K562 (cell line): ENCODE results near the gene CEMIP. TPM values are rescaled to one million over a fixed set of nuclear protein-coding genes. Genes with fewer than 3 reads are reported as not detected.

Experiments used
- ATAC-seq: fragments of 200-7000 bp; cut with Tn5 transposase; 3 replicates; pipeline ENCODE4 v1.9.1; 2020; ENCODE audit warnings: moderate library complexity
- BruUV-seq: library from RNA; stranded (reverse); fragments of 400-500 nt; replicated peaks from 2 replicates; lab custom pipeline; 2021; lab: Mats Ljungman, UMichigan
- CTCF ChIA-PET: fragments of 300-600 bp; formaldehyde crosslinking; extraction: SDS; loops from one replicate; lab custom pipeline; 2021; ENCODE audit warnings: low intra/inter-chr PET ratio; lab: Yijun Ruan, JAX
- POLR2A ChIA-PET: fragments of 300-600, 350-650 bp; sonication (Branson Sonifier 250); formaldehyde crosslinking; extraction: SDS; loops from one replicate; lab custom pipeline; 2021; ENCODE audit warnings: antibody characterized with exemption, inconsistent platforms; lab: Yijun Ruan, JAX
- DNase-seq, 4 experiments: peaks; one replicate each; pipeline versions ENCODE4 v3.0.0 to v3.0.0-alpha.2; 2011 to 2018; ENCODE audit warnings: low spot score in 3 of 4, mixed read lengths in 3 of 4; ENCODE audit errors: extremely low read depth in 1 of 4
- FAIRE-seq: peaks from 2 replicates; lab custom pipeline; 2011; peaks lifted over from hg19 to GRCh38; lab: Jason Lieb, UNC
- H2AFZ ChIP-seq: 2 replicates; pipeline ENCODE4 v1.6.0; 2011; ENCODE audit warnings: low read depth, low read length, control low read depth, inconsistent platforms
- H3K27ac ChIP-seq: fragments of 200-600 bp; 3 replicates; pipeline ENCODE4 v1.8.0; 2011; ENCODE audit warnings: low read depth, mild to moderate bottlenecking, control low read depth, inconsistent platforms, low read length, moderate library complexity, mixed read lengths; ENCODE audit errors: extremely low read depth
- H3K27me3 ChIP-seq, 2 experiments: fragments of 300-600 bp in 1 of 2; 2 replicates in 1 of 2; 3 replicates in 1 of 2; pipeline versions ENCODE4 v1.6.0 to v1.8.0; 2011; ENCODE audit warnings: inconsistent platforms in 2 of 2, low read length in 2 of 2, mild to moderate bottlenecking in 1 of 2, mixed read lengths in 1 of 2, moderate library complexity in 1 of 2; ENCODE audit not compliant: control insufficient read depth in 2 of 2, insufficient read depth in 2 of 2
- H3K36me3 ChIP-seq: fragments of 300-600 bp; 3 replicates; pipeline ENCODE4 v1.8.0; 2011; ENCODE audit warnings: mild to moderate bottlenecking, low read length, inconsistent platforms; ENCODE audit not compliant: control insufficient read depth, insufficient read depth
- H3K4me1 ChIP-seq, 2 experiments: fragments of 200-600 bp in 1 of 2; replicated peaks in 1 of 2; 2 replicates in 1 of 2; 3 replicates in 1 of 2; pipeline versions ENCODE4 v1.5.1 to v1.8.0; 2011; ENCODE audit warnings: inconsistent platforms in 2 of 2, low read length in 2 of 2, mild to moderate bottlenecking in 1 of 2, mixed read lengths in 1 of 2, moderate library complexity in 1 of 2; ENCODE audit not compliant: control insufficient read depth in 2 of 2, insufficient read depth in 2 of 2
- H3K4me2 ChIP-seq: 2 replicates; pipeline ENCODE4 v1.6.1; 2011; ENCODE audit warnings: low read length, control low read depth, inconsistent platforms, mixed read lengths; ENCODE audit not compliant: insufficient read depth
- H3K4me3 ChIP-seq: fragments of 200-600 bp; sonication (generic), shearing (Covaris generic); 2 replicates; pipeline ENCODE4 v1.5.1; 2016; ENCODE audit warnings: control low read depth, inconsistent platforms
- H3K79me2 ChIP-seq: fragments of 200-600 bp; 3 replicates; pipeline ENCODE4 v1.8.0; 2011; ENCODE audit warnings: low read length, inconsistent platforms; ENCODE audit not compliant: control insufficient read depth, insufficient read depth
- H3K9ac ChIP-seq, 2 experiments: 2 replicates each; pipeline versions ENCODE4 v1.6.0 to v1.6.1; 2011; ENCODE audit warnings: low read depth in 2 of 2, low read length in 2 of 2, control low read depth in 1 of 2, inconsistent platforms in 1 of 2, mild to moderate bottlenecking in 1 of 2, mixed read lengths in 1 of 2; ENCODE audit not compliant: insufficient read depth in 1 of 2
- H3K9me1 ChIP-seq: one replicate; pipeline ENCODE4 v1.6.0; 2011; ENCODE audit warnings: inconsistent platforms, mild to moderate bottlenecking, low read length, moderate library complexity; ENCODE audit not compliant: control insufficient read depth, insufficient read depth
- H3K9me3 ChIP-seq: replicated peaks from 2 replicates; pipeline ENCODE4 v1.5.1; 2011; ENCODE audit warnings: low read depth, low read length, inconsistent platforms; ENCODE audit not compliant: control insufficient read depth, insufficient read depth
- H4K20me1 ChIP-seq: replicated peaks from 2 replicates; pipeline ENCODE4 v1.6.1; 2011; ENCODE audit warnings: low read length, inconsistent platforms, mixed read lengths; ENCODE audit not compliant: control insufficient read depth, insufficient read depth
- ARID2 ChIP-seq: fragments of 450-650 bp; IDR thresholded peaks from 2 replicates; pipeline ENCODE4 v1.6.1; 2017; ENCODE audit warnings: antibody characterized with exemption, mild to moderate bottlenecking
- ATF2 ChIP-seq: sonication (generic); formaldehyde crosslinking; IDR thresholded peaks from 2 replicates; pipeline ENCODE4 v1.8.1; 2022; ENCODE audit warnings: missing genetic modification reagents
- COPS2 ChIP-seq: fragments of 450-650 bp; conservative IDR thresholded peaks from 2 replicates; pipeline ENCODE4 v1.6.1; 2016; ENCODE audit warnings: mild to moderate bottlenecking, moderate library complexity
- ETV5 ChIP-seq: sonication (generic); formaldehyde crosslinking; IDR thresholded peaks from 2 replicates; pipeline ENCODE4 v1.4.0; 2020; ENCODE audit warnings: low read depth, mild to moderate bottlenecking, missing genetic modification reagents
- GABPB2 ChIP-seq: fragments of 250-450 bp; sonication (Bioruptor Pico); conservative IDR thresholded peaks from 2 replicates; pipeline ENCODE4 v1.5.1; 2021; ENCODE audit warnings: mild to moderate bottlenecking
- GATA2 ChIP-seq: sonication (generic); formaldehyde crosslinking; IDR thresholded peaks from 2 replicates; pipeline ENCODE4 v1.4.0; 2020; ENCODE audit warnings: mild to moderate bottlenecking, missing genetic modification reagents
- KDM4B ChIP-seq, 2 experiments: fragments of 450-650 bp in 1 of 2; sonication (generic) in 1 of 2; IDR thresholded peaks; 2 replicates each; pipeline ENCODE4 v1.6.1; 2016 to 2017; ENCODE audit warnings: borderline replicate concordance in 2 of 2, antibody characterized with exemption in 1 of 2, low read depth in 1 of 2, mild to moderate bottlenecking in 1 of 2
- KDM5B ChIP-seq: fragments of 200-600 bp; sonication (generic); IDR thresholded peaks from 2 replicates; pipeline ENCODE4 v1.6.1; 2012; ENCODE audit warnings: low read depth, mild to moderate bottlenecking, moderate library complexity, low read length, control low read depth, inconsistent platforms; ENCODE audit not compliant: insufficient replicate concordance
- KHSRP ChIP-seq: fragments of 450-650 bp; IDR thresholded peaks from 2 replicates; pipeline ENCODE4 v1.6.1; 2017
- MEF2D ChIP-seq: conservative IDR thresholded peaks from 2 replicates; pipeline ENCODE4 v1.6.1; 2016; ENCODE audit warnings: low read depth, missing genetic modification characterization, missing compliant biosample characterization
- NFE2L1 ChIP-seq: fragments of 450-650 bp; IDR thresholded peaks from 2 replicates; pipeline ENCODE4 v1.6.1; 2016; ENCODE audit warnings: missing genetic modification characterization, low read depth, mild to moderate bottlenecking, missing compliant biosample characterization, moderate library complexity, borderline replicate concordance
- XRCC5 ChIP-seq: fragments of 200-400 bp; formaldehyde crosslinking; IDR thresholded peaks from 2 replicates; pipeline ENCODE4 v1.6.1; 2017; ENCODE audit warnings: low read depth, mild to moderate bottlenecking, low read length
- ZFP36 ChIP-seq: fragments of 150-350 bp; IDR thresholded peaks from 2 replicates; pipeline ENCODE4 v1.6.1; 2018; ENCODE audit warnings: low read length, low read depth; ENCODE audit not compliant: partially characterized antibody
- ZNF212 ChIP-seq: fragments of 450-650 bp; formaldehyde crosslinking; IDR thresholded peaks from 2 replicates; pipeline ENCODE4 v1.4.0; 2020; ENCODE audit warnings: mild to moderate bottlenecking
- WGBS: fragments of 100-300 bp; shearing (Covaris generic); methylation state at CpG from one replicate; pipeline ENCODE4 v1.1.6; 2016; ENCODE audit warnings: low coverage, mixed read lengths; ENCODE audit not compliant: insufficient coverage; ENCODE audit errors: missing lambda C conversion rate; 5-methylcytosine and 5-hydroxymethylcytosine counted together
- in situ Hi-C: fragments of 300-500 bp; cut with MboI; formaldehyde crosslinking; loops from 4 replicates; pipeline ENCODE4 v1.15.0; 2018; ENCODE audit warnings: inconsistent platforms, mixed read lengths
- intact Hi-C: fragments of 100-400 bp; cut with micrococcal nuclease; formaldehyde crosslinking; loops from 2 replicates; pipeline ENCODE4 v1.14.2; 2022
- polyA plus RNA-seq, 8 experiments: library from polyadenylated mRNA; depleted of rRNA in 4 of 8; stranded (reverse) in 5 of 8; unstranded in 3 of 8; fragments of >200 nt; fragmentation: Nextera tagmentation in 2 of 8; fragmentation: Illumina TruSeq in 1 of 8; extraction: Ambion mirVana in 2 of 8; extraction: Trizol in 1 of 8; gene quantifications; 2 replicates each; pipeline versions ENCODE4 v1.2.1 to v1.2.3, GENCODE V29; 2011 to 2014; ENCODE audit warnings: inconsistent platforms in 1 of 8, missing spikeins in 1 of 8
- total RNA-seq, 7 experiments: library from RNA; depleted of rRNA in 6 of 7; stranded (reverse); fragments of >200 nt in 6 of 7; fragmentation: Illumina TruSeq in 2 of 7; extraction: Trizol in 2 of 7; gene quantifications; 2 replicates each; pipeline versions ENCODE4 v1.2.1 to v1.2.3, GENCODE V29; 2011 to 2021; ENCODE audit warnings: low replicate concordance in 1 of 7

Gene CEMIP
- total and polyA plus RNA-seq, 9 of the 15 experiments (the other 6 are each of a cell fraction or from before 2014, with no cell fraction given): 0.33 TPM; not detected in 8

- BruUV-seq: no TSS peak
- Histone ChIP-seq H3K27ac (no peak overlapping the region), H3K4me2 (no peak overlapping the region), H3K4me1 (no peaks in the 10 kb centered on the region; a peak in 1 of 5 replicates), H3K9me1 (no peaks in the 10 kb centered on the region)
- POLR2A ChIA-PET: interaction anchor here (0.5 to 0.6 kb wide), 3 partner anchors 14 to 498 kb away, joined by 3 read pairs; no protein-coding TSS in a partner anchor
- TF ChIP-seq ARID2: no peak
- TF ChIP-seq KDM5B: no peak
- no peak for TF ChIP-seq NFE2L1
- TF ChIP-seq XRCC5: no peak
- TF ChIP-seq KHSRP: no peak
- TF ChIP-seq MEF2D (tag): no peak
- TF ChIP-seq GATA2 (CRISPR knock-in tag): no peak
- TF ChIP-seq COPS2: no peak
- no peak for TF ChIP-seq KDM4B (IDR thresholded peaks at IDR 0.05; ENCODE audit: borderline replicate concordance in 2 of 2, low read depth in 1 of 2)
- TF ChIP-seq ETV5 (CRISPR knock-in tag): no peak
- TF ChIP-seq GABPB2: no peak
- TF ChIP-seq ZNF212 (CRISPR knock-in tag): no peak
- TF ChIP-seq ATF2 (CRISPR knock-in tag): no peak
- TF ChIP-seq ZFP36: no peak
- TF ChIP-seq, all 486 proteins: peak for 0
- in situ Hi-C loops: no loop called here
- Histone ChIP-seq H3K27me3 (peaks cover 6 to 40% of the 10 kb centered on the region in 2 experiments), H3K9ac (no peak overlapping the region), H2AFZ (no peak overlapping the region), H3K9me3 (no peaks in the 10 kb centered on the region), H3K36me3 (no peaks in the 10 kb centered on the region), H4K20me1 (no peaks in the 10 kb centered on the region; the same call in 1 of the 2 replicates), H3K4me3 (no peak overlapping the region), H3K79me2 (no peaks in the 10 kb centered on the region)
- CTCF ChIA-PET: no interaction called here
- DNase-seq (no peak), FAIRE-seq (no peak), ATAC-seq (no peak)
- 14% methylated on average over 1 of the region's 1 CpG for WGBS
- intact Hi-C loops: no loop called here
Measured at GRCh38 chr15:80911821-80912220, 132.7 kb downstream of the CEMIP start.
